ENCODE results near the gene TESK2.

TESK2 gene

DNA sequence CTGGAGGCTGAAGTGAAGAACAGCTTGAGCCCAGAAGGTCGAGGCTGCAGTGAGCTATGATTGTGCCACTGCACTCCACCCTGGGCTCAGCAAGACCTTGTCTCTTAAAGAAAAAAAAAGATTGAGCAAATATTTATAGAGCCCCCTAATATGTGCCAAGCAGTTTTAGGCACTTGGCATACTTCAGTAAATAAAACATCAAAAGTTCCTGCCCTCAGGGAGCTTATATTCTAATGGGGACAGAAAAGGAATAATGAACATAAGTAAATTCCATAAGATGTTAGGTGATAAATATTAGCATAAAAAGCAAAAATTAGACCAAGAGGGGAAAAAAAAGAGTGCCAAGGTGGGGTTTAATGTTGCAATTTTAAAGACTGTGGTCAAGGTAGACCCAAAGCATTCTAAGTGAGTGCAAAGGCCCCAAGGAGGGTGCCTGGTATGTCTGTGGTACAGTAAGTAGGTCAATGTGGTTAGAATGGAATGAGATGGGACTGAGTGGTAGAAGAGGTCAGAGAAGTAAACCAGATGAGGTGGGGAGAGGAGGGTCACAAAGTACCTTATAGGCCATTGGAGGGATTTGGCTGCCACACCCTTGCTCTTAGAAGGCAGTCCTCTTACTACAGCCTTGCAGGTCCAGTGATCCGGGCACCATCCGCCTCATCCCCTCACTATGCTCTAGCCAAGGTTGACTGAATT is 153.2 kb downstream of the TESK2 start:
- no peak for DNase-seq (ENCODE audit: low read depth)

DNA sequence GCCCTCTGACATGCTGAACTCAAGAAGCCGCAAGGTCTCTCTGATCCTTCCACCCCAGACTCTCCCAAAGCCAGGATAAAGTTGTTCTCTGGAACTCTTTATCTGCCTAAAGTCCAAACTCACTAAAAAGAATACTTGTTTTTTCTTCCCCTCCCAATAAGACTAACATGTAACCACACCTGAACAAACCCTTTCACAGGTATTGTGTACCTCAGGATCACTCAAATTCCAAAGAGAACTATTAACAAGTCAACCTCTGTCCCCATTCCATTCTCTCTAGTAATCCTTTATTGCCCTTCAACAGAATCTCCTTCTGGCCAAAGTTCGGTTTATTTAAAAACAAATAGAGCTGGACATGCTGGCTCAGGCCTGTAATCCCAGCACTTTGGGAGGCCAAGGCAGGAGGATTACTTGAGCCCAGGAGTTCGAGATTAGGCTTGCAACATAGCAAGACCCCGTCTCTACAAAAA is 155.1 kb downstream of the TESK2 start:
- DNase-seq (ENCODE audit: low read depth) = no peak

DNA sequence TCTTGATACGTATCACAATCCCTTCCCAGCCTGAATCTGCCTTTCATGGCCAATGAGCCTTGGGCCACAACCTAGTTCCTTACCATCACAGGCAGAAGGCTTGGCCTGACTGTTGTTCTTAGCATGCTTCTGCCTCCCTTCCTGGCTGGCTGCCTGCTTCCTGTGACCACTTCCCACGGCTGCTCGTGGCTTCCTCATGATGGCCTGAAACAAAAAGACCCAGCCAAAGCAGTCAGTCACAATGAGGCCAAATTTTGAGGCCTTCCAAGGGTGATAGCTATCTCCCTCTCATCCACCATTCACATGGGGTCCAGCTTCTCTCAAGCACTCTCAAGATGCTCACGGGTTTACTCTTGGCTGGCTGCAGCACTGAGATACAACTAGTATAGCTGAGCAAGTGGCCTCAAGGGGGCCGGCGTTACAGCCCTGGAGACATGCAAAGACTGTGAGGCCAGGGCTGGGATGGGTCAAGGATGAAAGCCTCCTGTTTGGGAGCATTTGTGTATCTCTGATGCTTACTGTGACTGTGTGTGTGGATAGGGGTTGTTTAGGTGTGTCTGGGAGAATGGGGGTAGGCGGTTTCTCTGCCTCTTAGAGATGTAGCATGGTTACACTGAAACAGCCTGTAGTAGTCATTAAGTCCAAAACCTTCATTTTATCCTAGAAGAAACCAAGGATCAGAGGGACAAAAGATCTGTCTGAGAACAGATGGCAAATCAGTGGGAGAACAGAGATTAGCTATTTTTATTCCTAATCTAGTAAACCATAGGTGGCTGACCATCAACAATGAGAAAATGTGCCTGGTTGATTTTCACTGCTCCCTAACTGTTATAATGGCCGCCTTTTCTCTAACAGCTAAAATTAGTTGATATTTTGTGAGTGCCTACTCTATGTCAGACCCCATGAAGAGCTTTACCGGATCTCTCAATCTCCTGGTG is 156.4 kb downstream of the TESK2 start:
- no peak for DNase-seq (ENCODE audit: low read depth)

DNA sequence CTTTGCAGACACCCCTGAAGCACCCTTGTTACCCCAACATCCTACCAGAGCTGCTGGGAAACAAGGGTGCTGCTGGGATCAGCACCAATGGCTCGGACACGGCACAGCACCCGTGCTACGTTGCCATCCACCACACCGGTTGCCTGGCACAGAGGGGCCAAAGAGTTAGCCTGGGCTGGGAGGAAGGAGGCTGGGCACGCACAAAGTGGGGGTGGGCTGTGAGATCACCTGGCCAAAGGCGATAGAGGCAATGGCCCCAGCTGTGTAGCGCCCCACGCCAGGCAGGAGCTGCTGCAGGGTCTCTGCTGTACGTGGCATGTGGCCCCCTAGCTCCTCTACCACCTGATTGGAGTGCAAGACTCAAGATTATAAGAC is 158.6 kb downstream of the TESK2 start:
- no peak for DNase-seq (ENCODE audit: low read depth)

DNA sequence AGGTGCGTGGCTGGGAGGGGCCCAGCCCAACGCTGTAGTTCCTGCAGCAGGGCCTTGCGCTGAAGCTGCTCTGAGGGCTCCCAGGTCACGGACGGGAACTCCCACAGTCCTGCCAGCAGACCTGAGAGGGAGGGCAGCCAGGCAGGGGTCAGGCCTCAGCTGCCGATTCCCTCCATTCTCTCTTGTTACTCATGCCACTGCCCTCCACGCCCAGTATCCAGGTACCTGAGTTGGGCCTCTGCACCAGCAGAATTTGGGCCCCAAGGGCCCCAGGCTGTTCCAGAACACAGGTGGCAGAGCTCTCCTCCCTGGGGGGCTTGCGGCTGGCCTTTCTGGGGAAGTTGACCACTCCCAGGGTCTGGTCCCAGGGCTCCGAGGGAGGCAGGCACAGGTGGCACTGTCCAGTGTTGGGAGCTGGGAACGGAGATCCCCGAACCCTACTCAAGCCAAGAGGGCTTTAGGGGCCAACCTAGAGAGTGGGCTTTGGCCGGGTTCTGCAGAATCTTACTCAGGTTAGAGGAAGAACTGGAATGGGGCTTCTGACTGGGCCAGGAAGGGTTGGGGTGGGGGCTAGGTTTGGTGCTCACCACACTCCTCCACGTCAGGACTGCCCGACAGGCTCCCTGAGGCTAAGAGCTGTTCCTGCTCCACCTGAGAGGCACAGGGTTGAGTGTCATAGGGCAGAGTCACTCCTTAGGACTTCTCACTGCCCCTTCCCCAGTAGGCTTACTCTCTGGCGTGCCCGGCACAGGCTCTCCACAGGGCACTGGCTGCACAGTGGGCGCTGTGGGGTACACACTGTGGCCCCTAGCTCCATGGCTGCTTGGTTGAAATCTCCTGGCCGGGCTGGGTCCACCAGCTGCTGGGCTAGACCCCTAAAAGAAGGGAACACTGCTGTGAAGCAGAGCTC is 159.3 kb downstream of the TESK2 start:
- no peak for DNase-seq (ENCODE audit: low read depth)

DNA sequence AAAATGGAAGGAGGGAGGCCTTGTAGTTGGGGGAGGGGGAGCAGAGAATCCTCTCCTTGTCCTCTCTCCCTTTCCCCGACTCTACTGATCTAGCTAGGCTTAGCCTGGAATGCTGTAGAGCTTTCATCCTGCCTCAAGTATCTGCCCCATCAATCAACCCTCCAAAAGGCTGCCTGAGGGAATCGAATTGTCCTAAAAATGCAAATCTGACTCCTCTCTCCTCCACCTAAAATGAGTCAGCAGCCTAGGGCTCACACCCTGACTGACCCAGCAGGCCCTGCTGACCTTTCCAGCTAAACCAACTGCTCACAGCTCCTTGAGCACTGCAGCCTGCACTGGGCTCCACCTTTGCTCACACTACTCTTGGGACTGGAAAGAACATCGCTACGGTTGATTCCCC is 161.5 kb downstream of the TESK2 start:
- DNase-seq (ENCODE audit: low read depth) = no peak

DNA sequence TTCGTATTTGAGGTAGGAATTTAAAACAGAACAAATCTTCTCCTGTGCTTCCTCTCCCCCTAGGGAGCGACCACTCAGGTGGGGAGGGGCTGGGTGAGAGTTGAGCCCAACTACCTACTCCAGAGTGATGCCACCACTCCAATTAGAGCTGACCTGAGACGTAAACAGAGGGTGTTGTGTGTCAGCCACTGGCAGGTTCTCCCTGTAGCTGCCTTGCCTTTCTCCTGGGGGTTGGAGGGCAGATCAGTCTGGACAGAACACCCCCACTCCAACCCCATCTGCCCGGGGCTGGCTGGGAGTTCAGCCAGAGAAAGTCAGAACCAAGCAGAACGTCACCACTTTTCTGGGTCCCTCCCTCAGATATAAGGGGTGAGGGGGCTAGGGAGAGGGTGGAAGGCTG is 162.3 kb downstream of the TESK2 start:
- no peak for DNase-seq (ENCODE audit: low read depth)

DNA sequence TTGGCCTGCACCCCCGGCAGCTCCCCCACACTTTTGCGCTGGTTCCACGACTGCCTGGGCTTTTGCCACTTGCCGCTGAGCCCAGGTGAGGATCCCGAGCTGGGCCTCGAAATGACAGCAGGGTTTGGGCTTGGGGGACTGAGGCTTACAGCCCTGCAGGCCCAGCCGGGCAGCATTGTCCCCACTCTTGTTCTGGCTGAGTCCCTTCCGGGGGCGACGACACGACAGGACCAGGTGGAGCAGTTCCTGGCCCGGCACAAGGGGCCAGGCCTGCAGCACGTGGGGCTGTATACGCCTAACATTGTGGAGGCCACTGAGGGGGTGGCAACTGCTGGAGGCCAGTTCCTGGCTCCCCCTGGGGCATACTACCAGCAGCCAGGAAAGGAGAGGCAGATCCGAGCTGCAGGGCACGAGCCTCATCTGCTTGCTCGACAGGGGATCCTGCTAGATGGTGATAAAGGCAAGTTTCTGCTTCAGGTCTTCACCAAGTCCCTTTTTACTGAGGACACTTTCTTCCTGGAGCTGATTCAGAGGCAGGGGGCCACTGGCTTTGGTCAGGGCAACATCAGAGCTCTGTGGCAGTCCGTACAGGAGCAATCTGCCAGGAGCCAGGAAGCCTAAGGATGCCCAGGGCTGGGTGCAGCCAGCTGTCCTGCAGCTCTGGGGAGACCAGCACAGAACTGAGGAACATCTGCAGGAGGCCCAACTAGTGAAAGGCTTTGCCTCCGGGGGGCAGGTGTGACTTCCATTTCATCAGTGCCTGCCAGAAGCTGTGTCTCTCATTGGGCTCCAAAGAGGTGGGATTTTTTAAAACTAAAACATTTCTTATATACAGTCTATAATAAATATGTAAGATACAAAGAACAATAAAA is 163.1 kb downstream of the TESK2 start:
- no peak for DNase-seq (ENCODE audit: low read depth)

DNA sequence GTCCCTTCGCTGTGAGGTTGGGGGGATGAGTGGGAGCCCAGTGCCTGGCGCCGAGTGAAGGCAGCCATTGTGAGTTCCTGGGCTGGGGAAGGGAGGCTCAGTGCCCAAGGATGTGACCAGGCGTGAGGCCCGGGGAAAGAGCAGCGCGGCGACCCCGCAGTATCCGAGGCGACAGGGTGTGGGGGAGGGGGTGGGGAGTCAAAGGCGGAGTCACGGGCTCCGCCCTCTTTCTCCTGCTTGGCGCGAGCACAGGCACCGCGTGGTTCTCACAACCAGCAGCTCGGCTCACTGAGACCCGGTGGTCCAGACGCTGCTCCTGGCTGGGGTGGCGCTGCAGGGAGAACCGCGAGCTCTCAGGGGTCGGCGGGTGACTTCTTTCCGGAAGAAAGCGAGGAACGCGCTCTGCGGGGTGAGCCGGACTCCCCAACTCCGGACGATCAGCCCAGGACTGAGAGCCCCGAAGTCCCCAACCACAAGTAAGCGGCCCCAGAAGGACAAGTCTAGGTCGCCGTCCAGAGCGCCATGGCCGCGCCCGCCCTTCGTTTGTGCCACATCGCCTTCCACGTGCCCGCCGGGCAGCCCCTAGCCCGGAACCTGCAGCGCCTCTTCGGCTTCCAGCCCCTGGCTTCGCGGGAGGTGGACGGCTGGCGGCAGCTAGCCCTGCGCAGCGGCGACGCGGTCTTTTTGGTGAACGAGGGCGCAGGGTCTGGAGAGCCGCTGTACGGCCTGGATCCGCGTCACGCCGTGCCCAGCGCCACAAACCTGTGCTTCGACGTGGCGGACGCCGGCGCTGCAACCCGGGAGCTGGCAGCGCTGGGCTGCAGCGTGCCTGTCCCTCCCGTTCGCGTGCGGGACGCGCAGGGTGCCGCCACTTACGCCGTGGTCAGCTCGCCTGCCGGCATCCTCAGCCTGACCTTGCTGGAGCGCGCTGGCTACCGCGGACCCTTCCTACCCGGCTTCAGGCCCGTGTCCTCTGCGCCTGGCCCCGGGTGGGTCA is 164.0 kb downstream of the TESK2 start, which contains the start of gene HPDL:
Gene HPDL, plus strand, starts transcription at position 269 of the 997 bp plus-strand sequence. Its CDS starts 254 bp downstream, at position 523.
- peak; percentile 36 for DNase-seq (ENCODE audit: low read depth)

DNA sequence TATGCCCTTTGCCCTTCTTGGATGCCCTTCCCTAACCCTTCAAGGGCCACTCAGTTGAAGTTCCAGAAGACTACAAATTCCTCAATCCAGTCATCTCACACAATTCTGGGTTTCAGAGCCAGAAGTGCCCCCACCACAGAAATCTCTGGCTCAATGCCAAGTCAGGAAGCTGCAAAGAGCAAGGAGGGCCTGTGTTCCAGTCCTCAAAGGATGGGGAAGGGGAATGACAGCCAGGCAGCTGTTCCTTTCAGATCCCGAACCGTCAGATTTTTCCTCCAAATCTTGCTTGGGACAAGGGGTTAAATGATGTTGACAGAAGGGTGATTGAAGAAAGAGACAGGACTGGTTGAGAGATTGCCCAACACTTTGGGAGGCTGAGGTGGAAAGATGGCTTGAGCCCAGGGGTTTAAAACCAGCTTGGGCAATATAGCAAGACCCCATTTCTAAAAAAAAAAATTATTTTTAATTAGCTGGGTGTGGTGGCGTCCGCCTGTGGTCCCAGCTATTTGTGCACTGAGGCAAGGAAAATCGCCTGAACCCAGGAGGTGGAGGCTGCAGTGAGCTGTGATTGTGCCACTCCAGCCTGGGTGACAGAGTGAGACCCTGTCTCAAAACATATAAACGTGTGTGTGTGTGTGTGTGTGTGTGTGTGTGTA is 165.0 kb downstream of the TESK2 start:
- DNase-seq (ENCODE audit: low read depth) = no peak

DNA sequence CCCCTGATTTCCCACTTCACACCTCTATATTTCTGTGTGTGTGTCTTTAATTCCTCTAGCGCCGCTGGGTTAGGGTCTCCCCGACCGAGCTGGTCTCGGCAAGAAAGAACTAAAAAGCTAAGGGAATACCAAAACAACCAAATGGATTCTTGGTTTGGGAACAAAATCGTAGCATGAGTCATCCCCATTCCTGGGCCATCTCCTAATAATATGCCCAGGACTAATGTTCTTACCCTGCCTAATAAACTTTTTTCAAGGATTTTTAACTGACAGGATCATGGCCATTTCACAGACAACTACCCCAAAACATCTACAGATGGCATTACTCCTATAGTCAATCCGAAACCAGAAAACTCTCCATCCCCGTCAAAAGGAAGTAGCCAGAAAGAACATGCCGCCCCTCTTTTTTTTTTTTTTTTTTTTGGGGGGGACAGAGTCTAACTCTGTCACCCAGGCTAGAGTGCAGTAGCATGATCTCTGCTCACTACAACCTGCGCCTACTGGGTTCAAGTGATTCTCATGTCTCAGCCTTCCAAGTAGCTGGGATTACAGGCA is 168.4 kb downstream of the TESK2 start:
- DNase-seq (ENCODE audit: low read depth) = no peak

DNA sequence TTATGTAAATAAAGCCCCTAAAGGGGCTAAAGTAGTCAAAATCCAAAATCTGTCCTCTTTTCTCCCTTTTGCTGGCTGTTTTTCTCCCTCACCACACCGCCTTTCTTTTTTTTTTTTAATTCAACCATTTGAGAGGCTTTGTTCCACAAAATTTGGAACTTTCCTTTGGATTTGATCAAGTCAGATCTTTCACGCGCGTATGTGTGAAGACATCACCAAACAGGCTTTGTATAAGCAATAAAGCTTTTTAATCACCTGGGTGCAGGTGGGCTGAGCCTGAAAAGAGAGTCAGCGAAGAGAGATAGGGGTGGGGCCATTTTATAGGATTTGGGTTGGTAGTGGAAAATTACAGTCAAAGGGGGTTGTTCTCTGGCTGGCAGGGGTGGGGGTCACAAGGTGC is 169.5 kb downstream of the TESK2 start:
- no peak for DNase-seq (ENCODE audit: low read depth)

DNA sequence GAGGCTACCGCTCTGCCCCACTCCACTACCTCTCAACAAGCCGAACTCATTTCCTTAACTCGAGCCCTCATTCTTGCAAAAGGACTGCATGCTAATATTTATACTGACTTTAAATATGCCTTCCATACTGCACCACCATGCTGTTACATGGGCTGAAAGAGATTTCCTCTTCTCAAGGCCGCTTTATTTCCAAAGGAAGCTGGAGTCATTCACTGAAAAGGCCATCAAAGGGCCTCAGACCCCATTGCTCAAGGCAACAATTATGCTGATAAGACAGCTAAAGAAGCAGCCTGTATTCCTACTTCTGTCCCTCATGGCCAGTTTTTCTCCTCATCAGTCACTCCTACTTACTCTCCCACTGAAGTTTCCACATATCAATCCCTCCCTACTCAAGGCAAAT is 171.2 kb downstream of the TESK2 start:
- no peak for DNase-seq (ENCODE audit: low read depth)

DNA sequence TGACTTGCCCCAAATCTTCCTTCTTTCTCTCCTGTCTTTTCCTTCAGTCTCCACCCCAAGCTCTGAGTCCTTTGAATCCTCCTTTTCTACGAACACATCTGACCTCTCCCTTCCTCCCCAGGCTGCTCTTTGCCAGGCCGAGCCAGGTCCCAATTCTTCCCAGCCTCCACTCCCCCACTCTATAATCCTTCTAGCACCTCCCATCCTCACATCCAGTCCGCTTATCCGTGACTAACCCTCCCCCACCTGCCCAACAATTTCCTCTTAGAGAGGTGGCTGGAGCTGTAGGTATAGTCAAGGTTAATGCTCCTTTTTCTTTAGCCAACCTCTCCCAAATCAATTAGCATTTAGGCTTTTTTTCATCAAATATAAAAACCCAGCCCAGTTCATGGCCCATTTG is 173.8 kb downstream of the TESK2 start:
- DNase-seq (ENCODE audit: low read depth) = no peak

DNA sequence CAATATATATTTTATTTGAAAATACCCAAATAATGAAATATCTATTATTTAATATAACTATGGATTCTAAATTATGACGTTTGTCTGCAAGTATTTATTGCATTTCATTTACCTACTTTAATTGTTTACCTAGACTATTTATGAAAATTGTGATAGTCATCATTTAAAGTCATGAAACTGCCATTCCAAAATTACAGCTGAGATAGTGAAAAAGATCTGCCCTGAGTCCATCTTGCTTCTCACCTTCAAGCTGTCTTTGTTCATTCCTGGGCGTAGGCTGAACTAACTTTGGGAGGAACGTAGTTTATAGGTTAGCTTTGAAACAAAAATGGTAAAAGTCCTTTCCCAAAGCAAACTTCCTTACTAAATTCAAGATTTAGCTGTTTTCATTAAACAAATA is 176.7 kb downstream of the TESK2 start:
- DNase-seq (ENCODE audit: low read depth) = no peak

DNA sequence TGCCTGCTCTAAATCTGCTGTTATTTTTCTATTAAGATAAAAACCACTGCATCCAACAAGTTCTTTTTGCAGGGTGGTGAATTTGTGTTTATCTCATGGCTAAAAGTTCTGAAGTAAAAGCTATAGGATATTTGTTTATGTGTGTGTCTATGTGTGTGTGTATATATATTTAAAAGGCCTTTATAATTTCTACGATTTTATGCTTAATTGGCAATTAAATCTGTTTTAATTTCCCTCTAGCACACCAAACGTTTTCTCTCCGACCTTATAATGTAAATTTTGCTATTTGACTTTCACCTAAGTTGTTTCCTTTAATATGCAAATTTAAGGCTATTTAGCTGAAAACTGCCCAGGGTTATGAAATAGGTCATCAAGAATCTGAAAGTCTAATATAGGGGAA is 184.1 kb downstream of the TESK2 start:
- DNase-seq (ENCODE audit: low read depth) = no peak

DNA sequence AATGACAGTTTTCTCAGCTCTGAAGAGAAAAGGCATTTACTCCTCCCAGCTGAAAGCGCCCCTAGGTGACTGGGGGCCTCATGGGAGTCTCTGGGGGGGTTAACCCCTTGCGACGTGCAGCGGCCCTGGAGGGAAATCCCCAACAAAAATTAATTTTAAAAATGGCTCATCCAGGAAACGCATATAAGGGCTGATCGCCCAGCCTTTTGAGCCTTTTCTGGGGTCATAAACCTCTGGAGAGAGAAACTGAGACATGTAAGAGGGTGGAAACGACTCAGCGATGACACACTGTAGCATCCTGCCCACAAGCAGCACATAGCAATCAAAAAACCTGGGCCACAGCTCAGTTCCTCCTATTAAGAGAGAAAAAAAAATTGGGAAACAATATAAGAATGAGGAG is 184.6 kb downstream of the TESK2 start:
- DNase-seq (ENCODE audit: low read depth) = no peak

DNA sequence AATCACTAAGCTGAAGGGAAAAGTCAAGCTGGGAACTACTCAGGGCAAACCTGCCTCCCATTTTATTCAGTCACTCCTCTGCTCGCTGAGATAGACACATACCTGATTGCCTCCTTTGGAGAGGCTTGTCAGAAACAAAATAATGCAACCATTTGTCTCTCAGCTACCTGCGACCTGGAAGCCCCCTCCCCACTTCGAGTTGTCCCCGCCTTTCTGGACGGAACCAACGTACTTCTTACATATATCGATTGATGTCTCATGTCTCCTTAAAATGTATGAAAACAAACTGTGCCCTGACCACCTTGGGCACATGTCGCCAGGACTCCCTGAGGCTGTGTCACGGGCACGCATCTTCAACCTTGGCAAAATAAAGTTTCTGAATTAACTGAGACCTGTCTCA is 185.7 kb downstream of the TESK2 start:
- DNase-seq (ENCODE audit: low read depth) = no peak
